KOPT-K1 (cell line): Measurements from ENCODE around the gene C9orf40.

Experiments used
- H3K27ac ChIP-seq: fragments of 200-600 bp; sonication (generic); 2 replicates; pipeline ENCODE4 v1.5.1; 2016; ENCODE audit warnings: antibody characterized with exemption, mild to moderate bottlenecking, low read depth, low read length; ENCODE audit not compliant: poor library complexity, severe bottlenecking
- H3K36me3 ChIP-seq: fragments of 200-600 bp; sonication (generic); 2 replicates; pipeline ENCODE4 v1.5.1; 2017; ENCODE audit warnings: antibody characterized with exemption, mild to moderate bottlenecking, low read length, moderate library complexity; ENCODE audit not compliant: insufficient read depth
- H3K9me3 ChIP-seq: fragments of 200-600 bp; sonication (generic); 2 replicates; pipeline ENCODE4 v1.5.1; 2017; ENCODE audit warnings: antibody characterized with exemption, low read length, mild to moderate bottlenecking; ENCODE audit not compliant: insufficient read depth, poor library complexity, severe bottlenecking

C9orf40 gene

GRCh38 chr9:74951725-74952151, 974 bp downstream of the C9orf40 start:
- Histone ChIP-seq H3K36me3 (peaks cover 21% of the 10 kb centered on the region), H3K9me3 (no peaks in the 10 kb centered on the region), H3K27ac (peak overlapping the region; percentile 98)

GRCh38 chr9:74951107-74951720, 1.5 kb downstream of the C9orf40 start:
- no peaks in the 10 kb centered on the region for H3K9me3 ChIP-seq
- peak overlapping the region; percentile 98 for H3K27ac ChIP-seq
- H3K36me3 ChIP-seq: peaks cover 27% of the 10 kb centered on the region

GRCh38 chr9:74949859-74950855, 2.6 kb downstream of the C9orf40 start:
- Histone ChIP-seq H3K27ac (no peak overlapping the region), H3K36me3 (peaks cover 33% of the 10 kb centered on the region), H3K9me3 (no peaks in the 10 kb centered on the region)

GRCh38 chr9:74948937-74949336, 3.8 kb downstream of the C9orf40 start:
- Histone ChIP-seq H3K36me3 (peaks cover 33% of the 10 kb centered on the region), H3K9me3 (no peaks in the 10 kb centered on the region), H3K27ac (no peak overlapping the region)

- Histone ChIP-seq H3K9me3 (no peaks in the 10 kb centered on the region), H3K36me3 (peaks cover 33% of the 10 kb centered on the region), H3K27ac (no peak overlapping the region)
These were observed 6.0 kb downstream of the C9orf40 start for GRCh38 chr9:74946686-74947085.

GRCh38 chr9:74942801-74943200, 9.9 kb downstream of the C9orf40 start:
- no peaks in the 10 kb centered on the region for H3K9me3 ChIP-seq
- peaks cover 21% of the 10 kb centered on the region for H3K36me3 ChIP-seq
- H3K27ac ChIP-seq: no peak overlapping the region

- Histone ChIP-seq H3K36me3 (peaks cover under 1% of the 10 kb centered on the region; the same call in 1 of the 2 replicates), H3K27ac (no peak overlapping the region), H3K9me3 (no peaks in the 10 kb centered on the region)
These were observed 12.1 kb downstream of the C9orf40 start for GRCh38 chr9:74940600-74940999.

GRCh38 chr9:74935008-74935407, 17.7 kb downstream of the C9orf40 start:
- H3K27ac ChIP-seq: no peak overlapping the region
- peaks cover 8% of the 10 kb centered on the region for H3K9me3 ChIP-seq
- H3K36me3 ChIP-seq: no peaks in the 10 kb centered on the region

GRCh38 chr9:74921737-74922136, 31.0 kb downstream of the C9orf40 start:
- H3K9me3 ChIP-seq: no peaks in the 10 kb centered on the region
- H3K36me3 ChIP-seq: no peaks in the 10 kb centered on the region
- no peak overlapping the region for H3K27ac ChIP-seq

- Histone ChIP-seq H3K9me3 (no peaks in the 10 kb centered on the region), H3K36me3 (no peaks in the 10 kb centered on the region), H3K27ac (no peak overlapping the region)
These were observed 31.6 kb downstream of the C9orf40 start for GRCh38 chr9:74920944-74921626.

- Histone ChIP-seq H3K27ac (no peak overlapping the region), H3K36me3 (no peaks in the 10 kb centered on the region), H3K9me3 (peaks cover 5% of the 10 kb centered on the region)
These were observed 42.7 kb downstream of the C9orf40 start for GRCh38 chr9:74910036-74910435.

- H3K27ac ChIP-seq: no peak overlapping the region
- H3K9me3 ChIP-seq: peaks cover 5% of the 10 kb centered on the region
- no peaks in the 10 kb centered on the region for H3K36me3 ChIP-seq
These were observed 44.0 kb downstream of the C9orf40 start for GRCh38 chr9:74908665-74909064.

- no peak overlapping the region for H3K27ac ChIP-seq
- no peaks in the 10 kb centered on the region for H3K36me3 ChIP-seq
- peaks cover 5% of the 10 kb centered on the region for H3K9me3 ChIP-seq
These were observed 45.6 kb downstream of the C9orf40 start for GRCh38 chr9:74907085-74907484.

- Histone ChIP-seq H3K27ac (no peak overlapping the region), H3K36me3 (no peaks in the 10 kb centered on the region), H3K9me3 (no peaks in the 10 kb centered on the region)
These were observed 51.7 kb downstream of the C9orf40 start for GRCh38 chr9:74901001-74901400.
